Vagina (tissue), 2 donors: ENCODE results near the gene NOL4L. TPM values are rescaled to one million over a fixed set of nuclear protein-coding genes. Genes with fewer than 3 reads are reported as not detected.

Experiments
- DNase-seq, 2 donors: peaks; one replicate each; pipeline ENCODE4 v3.0.0-alpha.2; 2017; ENCODE audit errors: extremely low spot score in 2 of 2
- H3K27ac ChIP-seq: fragments of 200-600 bp; sonication (generic); one replicate; pipeline ENCODE4 v1.5.1; 2019
- H3K27me3 ChIP-seq: fragments of 200-600 bp; sonication (generic); one replicate; pipeline ENCODE4 v1.5.1; 2019
- H3K36me3 ChIP-seq, 2 donors: fragments of 200-600 bp; sonication (generic); one replicate each; pipeline ENCODE4 v1.5.1; 2017 to 2019
- H3K4me1 ChIP-seq: fragments of 200-600 bp; sonication (generic); one replicate; pipeline ENCODE4 v1.5.1; 2019
- H3K4me3 ChIP-seq, 2 donors: fragments of 200-600 bp; sonication (generic); 1 replicate in 1 of 2; 2 replicates in 1 of 2; pipeline ENCODE4 v1.5.1; 2016 to 2019
- H3K9me3 ChIP-seq: fragments of 200-600 bp; sonication (generic); one replicate; pipeline ENCODE4 v1.5.1; 2019
- CTCF ChIP-seq, 3 experiments: fragments of 450-650 bp in 2 of 3; fragments of 200-600 bp in 1 of 3; sonication (generic) in 1 of 3; IDR thresholded peaks; one replicate each; pipeline ENCODE4 v1.5.1; 2017 to 2019; ENCODE audit warnings: antibody characterized with exemption in 3 of 3, mild to moderate bottlenecking in 2 of 3, moderate library complexity in 2 of 3
- POLR2A ChIP-seq, 2 donors: fragments of 450-650 bp; IDR thresholded peaks; one replicate each; pipeline ENCODE4 v1.6.1; 2017; ENCODE audit warnings: antibody characterized with exemption in 2 of 2, mild to moderate bottlenecking in 2 of 2, moderate library complexity in 2 of 2
- POLR2AphosphoS5 ChIP-seq, 2 donors: sonication (generic); formaldehyde crosslinking; IDR thresholded peaks; one replicate each; pipeline ENCODE4 v1.9.0; 2017; ENCODE audit warnings: antibody characterized with exemption in 2 of 2, mild to moderate bottlenecking in 2 of 2, low read depth in 1 of 2; ENCODE audit not compliant: insufficient read depth in 1 of 2
- intact Hi-C: fragments of 100-400 bp; cut with DNase I; formaldehyde crosslinking; loops from one replicate; pipeline ENCODE4 v1.15.1; 2023
- total RNA-seq: library from RNA; depleted of rRNA; stranded (reverse); fragments of >200 nt; gene quantifications from one replicate; pipeline ENCODE4 v1.2.3, GENCODE V29; 2016

Gene NOL4L
- total RNA-seq, 1 donor from 2014 or later: 17.9 TPM

- H3K4me1 ChIP-seq: peaks cover 20% of the 10 kb centered on the region
- TF ChIP-seq CTCF (IDR thresholded peaks at IDR 0.05) (no peak), POLR2A (IDR thresholded peaks at IDR 0.05) (no peak), POLR2AphosphoS5 (IDR thresholded peaks at IDR 0.05; ENCODE audit: insufficient read depth in 1 of 2, low read depth in 1 of 2) (no peak)
- no peak overlapping the region for H3K27ac ChIP-seq
- H3K9me3 ChIP-seq: no peaks in the 10 kb centered on the region
- no peak overlapping the region for H3K4me3 ChIP-seq
- no peak for DNase-seq
- intact Hi-C loops: no loop called here
- no peaks in the 10 kb centered on the region for H3K36me3 ChIP-seq
- no peaks in the 10 kb centered on the region for H3K27me3 ChIP-seq
Observed at GRCh38 chr20:32512047-32512385, 73.1 kb downstream of the NOL4L start.

- TF ChIP-seq CTCF (IDR thresholded peaks at IDR 0.05) (no peak), POLR2AphosphoS5 (IDR thresholded peaks at IDR 0.05; ENCODE audit: insufficient read depth in 1 of 2, low read depth in 1 of 2) (no peak), POLR2A (IDR thresholded peaks at IDR 0.05) (no peak)
- no peak overlapping the region for H3K4me3 ChIP-seq
- H3K27ac ChIP-seq: no peak overlapping the region
- no peak for DNase-seq
- no peaks in the 10 kb centered on the region for H3K27me3 ChIP-seq
- intact Hi-C loops: no loop called here
- H3K36me3 ChIP-seq: no peaks in the 10 kb centered on the region
- H3K4me1 ChIP-seq: peaks cover 16% of the 10 kb centered on the region
- H3K9me3 ChIP-seq: no peaks in the 10 kb centered on the region
Observed at GRCh38 chr20:32511358-32512046, 73.6 kb downstream of the NOL4L start.

GRCh38 chr20:32510601-32511357 lies 74.4 kb downstream of the NOL4L start:
- Histone ChIP-seq H3K36me3 (no peaks in the 10 kb centered on the region), H3K4me1 (peaks cover 16% of the 10 kb centered on the region), H3K27me3 (no peaks in the 10 kb centered on the region), H3K4me3 (no peak overlapping the region), H3K9me3 (no peaks in the 10 kb centered on the region), H3K27ac (no peak overlapping the region)
- intact Hi-C loops: no loop called here
- TF ChIP-seq CTCF (IDR thresholded peaks at IDR 0.05): no peak
- TF ChIP-seq POLR2A (IDR thresholded peaks at IDR 0.05): no peak
- TF ChIP-seq POLR2AphosphoS5 (IDR thresholded peaks at IDR 0.05; ENCODE audit: insufficient read depth in 1 of 2, low read depth in 1 of 2): no peak
- no peak for DNase-seq

GRCh38 chr20:32510120-32510600 lies 75.0 kb downstream of the NOL4L start:
- Histone ChIP-seq H3K27ac (no peak overlapping the region), H3K4me1 (peaks cover 16% of the 10 kb centered on the region), H3K9me3 (no peaks in the 10 kb centered on the region), H3K27me3 (no peaks in the 10 kb centered on the region), H3K4me3 (no peak overlapping the region), H3K36me3 (no peaks in the 10 kb centered on the region)
- TF ChIP-seq CTCF (IDR thresholded peaks at IDR 0.05): no peak
- no peak for TF ChIP-seq POLR2A (IDR thresholded peaks at IDR 0.05)
- TF ChIP-seq POLR2AphosphoS5 (IDR thresholded peaks at IDR 0.05; ENCODE audit: insufficient read depth in 1 of 2, low read depth in 1 of 2): no peak
- intact Hi-C loops: no loop called here
- no peak for DNase-seq

- TF ChIP-seq POLR2A (IDR thresholded peaks at IDR 0.05): no peak
- no peak for TF ChIP-seq POLR2AphosphoS5 (IDR thresholded peaks at IDR 0.05; ENCODE audit: insufficient read depth in 1 of 2, low read depth in 1 of 2)
- no peak for TF ChIP-seq CTCF (IDR thresholded peaks at IDR 0.05)
- Histone ChIP-seq H3K36me3 (no peaks in the 10 kb centered on the region), H3K9me3 (no peaks in the 10 kb centered on the region), H3K4me1 (peaks cover 16% of the 10 kb centered on the region), H3K4me3 (no peak overlapping the region), H3K27me3 (no peaks in the 10 kb centered on the region), H3K27ac (no peak overlapping the region)
- DNase-seq: no peak
- intact Hi-C loops: no loop called here
Observed at GRCh38 chr20:32509639-32510066, 75.5 kb downstream of the NOL4L start.
